WTC11 (cell line): ENCODE data around the gene TMEM179B. TPM values are rescaled to one million over a fixed set of nuclear protein-coding genes. Genes with fewer than 3 reads are reported as not detected.

Experiments used
- ATAC-seq: fragments of 200-7000 bp; cut with Tn5 transposase; 2 replicates; pipeline ENCODE4 v1.10.0; 2021; ENCODE audit warnings: mild to moderate bottlenecking, moderate library complexity
- CTCF ChIA-PET: fragments of 300-600 bp; sonication (Branson Sonifier 250); formaldehyde crosslinking; loops from one replicate; lab custom pipeline; 2021; ENCODE audit warnings: antibody characterized with exemption; lab: Charles Lee
- POLR2A ChIA-PET: fragments of 350-600 bp; sonication (Branson Sonifier 250); formaldehyde crosslinking; loops from one replicate; lab custom pipeline; 2021; ENCODE audit warnings: antibody characterized with exemption; lab: Charles Lee
- DNase-seq: peaks from one replicate; pipeline ENCODE4 v3.0.0; 2021; ENCODE audit warnings: low spot score
- H3K27ac Mint-ChIP-seq: 2 replicates; pipeline ENCODE4 v1.8.0; 2021; ENCODE audit warnings: mixed read lengths
- H3K27me3 Mint-ChIP-seq: 2 replicates; pipeline ENCODE4 v1.8.0; 2021; ENCODE audit warnings: low read depth, mild to moderate bottlenecking, moderate library complexity, mixed read lengths
- H3K36me3 Mint-ChIP-seq: 2 replicates; pipeline ENCODE4 v1.8.0; 2021; ENCODE audit warnings: mixed read lengths
- H3K4me1 Mint-ChIP-seq: 2 replicates; pipeline ENCODE4 v1.8.0; 2022; ENCODE audit warnings: mixed read lengths
- H3K4me3 Mint-ChIP-seq: 2 replicates; pipeline ENCODE4 v1.8.0; 2021; ENCODE audit warnings: mild to moderate bottlenecking, moderate library complexity, mixed read lengths
- H3K9me3 Mint-ChIP-seq: 2 replicates; pipeline ENCODE4 v1.8.0; 2021; ENCODE audit warnings: mixed read lengths
- CBFB ChIP-seq: sonication (generic); formaldehyde crosslinking; IDR thresholded peaks from 2 replicates; pipeline ENCODE4 v1.8.1; 2022; ENCODE audit warnings: mild to moderate bottlenecking, low read depth, missing genetic modification reagents
- CREB1 ChIP-seq: sonication (generic); formaldehyde crosslinking; IDR thresholded peaks from 2 replicates; pipeline ENCODE4 v1.8.0; 2023; ENCODE audit warnings: mild to moderate bottlenecking, missing genetic modification reagents
- EMX1 ChIP-seq: fragments of 250-450 bp; sonication (Bioruptor Pico); IDR thresholded peaks from 2 replicates; pipeline ENCODE4 v1.8.0; 2021; ENCODE audit warnings: mild to moderate bottlenecking
- ETV6 ChIP-seq: sonication (generic); formaldehyde crosslinking; IDR thresholded peaks from 2 replicates; pipeline ENCODE4 v1.8.1; 2022; ENCODE audit warnings: mild to moderate bottlenecking, missing genetic modification reagents
- GABPB1 ChIP-seq: sonication (generic); formaldehyde crosslinking; IDR thresholded peaks from 2 replicates; pipeline ENCODE4 v1.8.1; 2023; ENCODE audit warnings: mild to moderate bottlenecking, missing genetic modification reagents
- MXD4 ChIP-seq: fragments of 250-450 bp; sonication (Bioruptor Pico); IDR thresholded peaks from 2 replicates; pipeline ENCODE4 v1.8.0; 2021; ENCODE audit warnings: mild to moderate bottlenecking, moderate library complexity, borderline replicate concordance
- NFE2L1 ChIP-seq: sonication (generic); formaldehyde crosslinking; IDR thresholded peaks from 2 replicates; pipeline ENCODE4 v1.8.1; 2023; ENCODE audit warnings: missing genetic modification reagents
- SOX15 ChIP-seq: fragments of 250-450 bp; sonication (Bioruptor Pico); IDR thresholded peaks from 2 replicates; pipeline ENCODE4 v1.9.0; 2021; ENCODE audit warnings: mild to moderate bottlenecking
- SP1 ChIP-seq: sonication (generic); formaldehyde crosslinking; conservative IDR thresholded peaks from 2 replicates; pipeline ENCODE4 v1.8.1; 2022; ENCODE audit warnings: missing genetic modification reagents
- TEAD4 ChIP-seq: sonication (generic); formaldehyde crosslinking; IDR thresholded peaks from 2 replicates; pipeline ENCODE4 v1.8.0; 2022; ENCODE audit warnings: mild to moderate bottlenecking, missing genetic modification reagents
- ZNF121 ChIP-seq: sonication (generic); formaldehyde crosslinking; IDR thresholded peaks from 2 replicates; pipeline ENCODE4 v1.8.0; 2023; ENCODE audit warnings: missing genetic modification reagents
- ZNF317 ChIP-seq: sonication (generic); formaldehyde crosslinking; IDR thresholded peaks from 2 replicates; pipeline ENCODE4 v1.8.1; 2023; ENCODE audit warnings: low read depth, mild to moderate bottlenecking, moderate library complexity, missing genetic modification reagents, borderline replicate concordance
- ZNF416 ChIP-seq: fragments of 250-450 bp; sonication (Bioruptor Pico); IDR thresholded peaks from 2 replicates; pipeline ENCODE4 v1.9.0; 2021; ENCODE audit warnings: mild to moderate bottlenecking, inconsistent platforms
- total RNA-seq: library from RNA; stranded (reverse); gene quantifications from 3 replicates; pipeline ENCODE4 v1.2.3, GENCODE V29; 2021
- TF ChIP-seq, protein P1 (sequence below): fragments of 250-450 bp; sonication (Bioruptor Pico); IDR thresholded peaks from 2 replicates; pipeline ENCODE4 v1.9.0; 2021; ENCODE audit warnings: mild to moderate bottlenecking, borderline replicate concordance
- TF ChIP-seq, protein P2 (sequence below): fragments of 250-450 bp; sonication (Bioruptor Pico); IDR thresholded peaks from 2 replicates; pipeline ENCODE4 v2.1.2; 2022; ENCODE audit warnings: mild to moderate bottlenecking, moderate library complexity
- TF ChIP-seq, protein P3 (sequence below): sonication (generic); formaldehyde crosslinking; IDR thresholded peaks from 2 replicates; pipeline ENCODE4 v1.8.0; 2022; ENCODE audit warnings: mild to moderate bottlenecking, missing genetic modification reagents
- TF ChIP-seq, protein P4 (sequence below): sonication (generic); formaldehyde crosslinking; IDR thresholded peaks from 2 replicates; pipeline ENCODE4 v1.8.0; 2022; ENCODE audit warnings: missing genetic modification reagents
- TF ChIP-seq, protein P5 (sequence below): fragments of 250-450 bp; sonication (Bioruptor Pico); IDR thresholded peaks from 2 replicates; pipeline ENCODE4 v1.9.0; 2021; ENCODE audit warnings: mild to moderate bottlenecking
- TF ChIP-seq, protein P6 (sequence below): fragments of 250-450 bp; sonication (Bioruptor Pico); IDR thresholded peaks from 2 replicates; pipeline ENCODE4 v1.9.0; 2021; ENCODE audit warnings: mild to moderate bottlenecking

The TMEM179B gene
- total RNA-seq, 1 experiment from 2014 or later = 21.4 TPM

DNA sequence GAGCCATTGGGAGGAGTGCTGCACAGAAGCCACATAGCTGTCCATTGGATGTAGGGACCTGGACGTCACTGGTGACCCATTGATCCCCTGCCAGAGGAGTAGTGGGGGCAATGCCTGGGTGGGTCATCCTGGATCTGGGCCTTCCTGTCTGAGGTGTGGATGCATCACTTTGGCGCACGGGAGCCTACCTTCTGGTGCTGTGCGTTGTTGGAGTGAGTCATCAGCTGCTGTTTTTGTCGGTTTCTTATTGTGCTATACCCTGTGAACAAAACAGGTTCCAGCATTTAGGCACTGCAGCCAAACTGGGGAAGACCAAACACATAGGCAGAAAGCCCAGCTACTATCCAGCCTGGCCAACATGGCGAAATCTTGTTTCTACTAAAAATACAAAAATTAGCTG is 12.8 kb upstream of the TMEM179B start (continued):
- TF ChIP-seq, protein P1, sequence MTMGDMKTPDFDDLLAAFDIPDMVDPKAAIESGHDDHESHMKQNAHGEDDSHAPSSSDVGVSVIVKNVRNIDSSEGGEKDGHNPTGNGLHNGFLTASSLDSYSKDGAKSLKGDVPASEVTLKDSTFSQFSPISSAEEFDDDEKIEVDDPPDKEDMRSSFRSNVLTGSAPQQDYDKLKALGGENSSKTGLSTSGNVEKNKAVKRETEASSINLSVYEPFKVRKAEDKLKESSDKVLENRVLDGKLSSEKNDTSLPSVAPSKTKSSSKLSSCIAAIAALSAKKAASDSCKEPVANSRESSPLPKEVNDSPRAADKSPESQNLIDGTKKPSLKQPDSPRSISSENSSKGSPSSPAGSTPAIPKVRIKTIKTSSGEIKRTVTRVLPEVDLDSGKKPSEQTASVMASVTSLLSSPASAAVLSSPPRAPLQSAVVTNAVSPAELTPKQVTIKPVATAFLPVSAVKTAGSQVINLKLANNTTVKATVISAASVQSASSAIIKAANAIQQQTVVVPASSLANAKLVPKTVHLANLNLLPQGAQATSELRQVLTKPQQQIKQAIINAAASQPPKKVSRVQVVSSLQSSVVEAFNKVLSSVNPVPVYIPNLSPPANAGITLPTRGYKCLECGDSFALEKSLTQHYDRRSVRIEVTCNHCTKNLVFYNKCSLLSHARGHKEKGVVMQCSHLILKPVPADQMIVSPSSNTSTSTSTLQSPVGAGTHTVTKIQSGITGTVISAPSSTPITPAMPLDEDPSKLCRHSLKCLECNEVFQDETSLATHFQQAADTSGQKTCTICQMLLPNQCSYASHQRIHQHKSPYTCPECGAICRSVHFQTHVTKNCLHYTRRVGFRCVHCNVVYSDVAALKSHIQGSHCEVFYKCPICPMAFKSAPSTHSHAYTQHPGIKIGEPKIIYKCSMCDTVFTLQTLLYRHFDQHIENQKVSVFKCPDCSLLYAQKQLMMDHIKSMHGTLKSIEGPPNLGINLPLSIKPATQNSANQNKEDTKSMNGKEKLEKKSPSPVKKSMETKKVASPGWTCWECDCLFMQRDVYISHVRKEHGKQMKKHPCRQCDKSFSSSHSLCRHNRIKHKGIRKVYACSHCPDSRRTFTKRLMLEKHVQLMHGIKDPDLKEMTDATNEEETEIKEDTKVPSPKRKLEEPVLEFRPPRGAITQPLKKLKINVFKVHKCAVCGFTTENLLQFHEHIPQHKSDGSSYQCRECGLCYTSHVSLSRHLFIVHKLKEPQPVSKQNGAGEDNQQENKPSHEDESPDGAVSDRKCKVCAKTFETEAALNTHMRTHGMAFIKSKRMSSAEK (CRISPR knock-in tag) = no peak
- no peak for TF ChIP-seq GABPB1
- TF ChIP-seq, protein P2, sequence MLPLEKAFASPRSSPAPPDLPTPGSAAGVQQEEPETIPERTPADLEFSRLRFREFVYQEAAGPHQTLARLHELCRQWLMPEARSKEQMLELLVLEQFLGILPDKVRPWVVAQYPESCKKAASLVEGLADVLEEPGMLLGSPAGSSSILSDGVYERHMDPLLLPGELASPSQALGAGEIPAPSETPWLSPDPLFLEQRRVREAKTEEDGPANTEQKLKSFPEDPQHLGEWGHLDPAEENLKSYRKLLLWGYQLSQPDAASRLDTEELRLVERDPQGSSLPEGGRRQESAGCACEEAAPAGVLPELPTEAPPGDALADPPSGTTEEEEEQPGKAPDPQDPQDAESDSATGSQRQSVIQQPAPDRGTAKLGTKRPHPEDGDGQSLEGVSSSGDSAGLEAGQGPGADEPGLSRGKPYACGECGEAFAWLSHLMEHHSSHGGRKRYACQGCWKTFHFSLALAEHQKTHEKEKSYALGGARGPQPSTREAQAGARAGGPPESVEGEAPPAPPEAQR (CRISPR knock-in tag) = no peak
- no peak for TF ChIP-seq TEAD4
- TF ChIP-seq, all 79 proteins: peak for 0

DNA sequence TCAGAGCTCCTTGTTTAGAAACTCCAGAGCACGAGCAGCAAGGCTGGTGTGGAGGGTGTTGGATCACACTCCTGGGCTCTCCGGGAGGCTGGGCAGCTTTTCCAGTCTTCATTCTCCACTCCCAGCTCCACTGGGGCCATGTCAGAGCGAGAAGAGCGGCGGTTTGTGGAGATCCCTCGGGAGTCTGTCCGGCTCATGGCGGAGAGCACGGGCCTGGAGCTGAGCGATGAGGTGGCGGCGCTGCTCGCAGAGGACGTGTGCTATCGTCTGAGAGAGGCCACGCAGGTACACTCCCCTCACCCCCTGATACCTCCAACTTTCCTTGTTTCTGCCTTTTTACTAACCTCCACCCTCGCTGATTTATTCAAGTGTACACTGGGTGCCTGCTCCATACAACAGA is 11.6 kb upstream of the TMEM179B start:
- Mint-ChIP-seq H3K36me3 (peaks cover 44% of the 10 kb centered on the region), H3K4me3 (no peak overlapping the region), H3K27ac (peak overlapping the region; percentile 82; the same call in 1 of the 2 replicates)
- TF ChIP-seq ZNF121 (no peak), ETV6 (CRISPR knock-in tag) (no peak), CBFB (CRISPR knock-in tag) (no peak)
- TF ChIP-seq, protein P3, sequence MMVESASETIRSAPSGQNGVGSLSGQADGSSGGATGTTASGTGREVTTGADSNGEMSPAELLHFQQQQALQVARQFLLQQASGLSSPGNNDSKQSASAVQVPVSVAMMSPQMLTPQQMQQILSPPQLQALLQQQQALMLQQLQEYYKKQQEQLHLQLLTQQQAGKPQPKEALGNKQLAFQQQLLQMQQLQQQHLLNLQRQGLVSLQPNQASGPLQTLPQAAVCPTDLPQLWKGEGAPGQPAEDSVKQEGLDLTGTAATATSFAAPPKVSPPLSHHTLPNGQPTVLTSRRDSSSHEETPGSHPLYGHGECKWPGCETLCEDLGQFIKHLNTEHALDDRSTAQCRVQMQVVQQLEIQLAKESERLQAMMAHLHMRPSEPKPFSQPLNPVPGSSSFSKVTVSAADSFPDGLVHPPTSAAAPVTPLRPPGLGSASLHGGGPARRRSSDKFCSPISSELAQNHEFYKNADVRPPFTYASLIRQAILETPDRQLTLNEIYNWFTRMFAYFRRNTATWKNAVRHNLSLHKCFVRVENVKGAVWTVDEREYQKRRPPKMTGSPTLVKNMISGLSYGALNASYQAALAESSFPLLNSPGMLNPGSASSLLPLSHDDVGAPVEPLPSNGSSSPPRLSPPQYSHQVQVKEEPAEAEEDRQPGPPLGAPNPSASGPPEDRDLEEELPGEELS (CRISPR knock-in tag) = no peak
- TF ChIP-seq, protein P4, sequence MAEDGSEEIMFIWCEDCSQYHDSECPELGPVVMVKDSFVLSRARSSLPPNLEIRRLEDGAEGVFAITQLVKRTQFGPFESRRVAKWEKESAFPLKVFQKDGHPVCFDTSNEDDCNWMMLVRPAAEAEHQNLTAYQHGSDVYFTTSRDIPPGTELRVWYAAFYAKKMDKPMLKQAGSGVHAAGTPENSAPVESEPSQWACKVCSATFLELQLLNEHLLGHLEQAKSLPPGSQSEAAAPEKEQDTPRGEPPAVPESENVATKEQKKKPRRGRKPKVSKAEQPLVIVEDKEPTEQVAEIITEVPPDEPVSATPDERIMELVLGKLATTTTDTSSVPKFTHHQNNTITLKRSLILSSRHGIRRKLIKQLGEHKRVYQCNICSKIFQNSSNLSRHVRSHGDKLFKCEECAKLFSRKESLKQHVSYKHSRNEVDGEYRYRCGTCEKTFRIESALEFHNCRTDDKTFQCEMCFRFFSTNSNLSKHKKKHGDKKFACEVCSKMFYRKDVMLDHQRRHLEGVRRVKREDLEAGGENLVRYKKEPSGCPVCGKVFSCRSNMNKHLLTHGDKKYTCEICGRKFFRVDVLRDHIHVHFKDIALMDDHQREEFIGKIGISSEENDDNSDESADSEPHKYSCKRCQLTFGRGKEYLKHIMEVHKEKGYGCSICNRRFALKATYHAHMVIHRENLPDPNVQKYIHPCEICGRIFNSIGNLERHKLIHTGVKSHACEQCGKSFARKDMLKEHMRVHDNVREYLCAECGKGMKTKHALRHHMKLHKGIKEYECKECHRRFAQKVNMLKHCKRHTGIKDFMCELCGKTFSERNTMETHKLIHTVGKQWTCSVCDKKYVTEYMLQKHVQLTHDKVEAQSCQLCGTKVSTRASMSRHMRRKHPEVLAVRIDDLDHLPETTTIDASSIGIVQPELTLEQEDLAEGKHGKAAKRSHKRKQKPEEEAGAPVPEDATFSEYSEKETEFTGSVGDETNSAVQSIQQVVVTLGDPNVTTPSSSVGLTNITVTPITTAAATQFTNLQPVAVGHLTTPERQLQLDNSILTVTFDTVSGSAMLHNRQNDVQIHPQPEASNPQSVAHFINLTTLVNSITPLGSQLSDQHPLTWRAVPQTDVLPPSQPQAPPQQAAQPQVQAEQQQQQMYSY (CRISPR knock-in tag) = no peak
- TF ChIP-seq, all 79 proteins: peak for 0
- ChIA-PET CTCF (interaction anchor here (1.2 to 11.6 kb wide), 2 partner anchors 11 to 86 kb away, joined by 3 to 121 read pairs; partner anchors contain the start of gene TMEM179B), POLR2A (interaction anchor here (0.6 kb wide), 1 partner anchor 30 kb away, joined by 5 read pairs; no protein-coding TSS in a partner anchor)
- no peak for ATAC-seq
- Mint-ChIP-seq H3K9me3 (no peaks in the 10 kb centered on the region), H3K4me1 (peaks cover under 1% of the 10 kb centered on the region; the same call in 1 of the 2 replicates), H3K27me3 (no peaks in the 10 kb centered on the region)
- DNase-seq = no peak

DNA sequence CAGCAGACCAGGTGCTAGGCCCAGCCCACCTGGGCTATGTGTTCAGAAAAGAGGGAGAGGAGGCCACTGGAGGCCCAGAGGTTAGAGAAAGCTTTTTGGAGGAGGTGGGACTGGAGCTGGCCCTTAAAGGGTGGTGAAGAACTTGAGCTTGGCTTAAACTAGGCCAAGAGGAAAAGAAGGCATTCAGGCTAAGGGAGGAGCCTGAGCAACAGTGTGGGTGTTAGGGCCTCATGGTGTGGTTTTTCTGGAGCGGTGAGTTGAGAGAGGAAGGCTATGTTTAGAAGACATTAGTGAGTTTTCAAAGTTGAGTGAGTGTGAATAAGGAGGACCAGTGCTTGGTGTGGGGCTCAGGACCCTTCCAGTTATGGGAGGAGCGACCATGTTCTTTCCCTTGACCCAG is 9.8 kb upstream of the TMEM179B start:
- DNase-seq (no peak), ATAC-seq (no peak)
- Mint-ChIP-seq H3K4me1 (no peaks in the 10 kb centered on the region), H3K4me3 (no peak overlapping the region), H3K27me3 (no peaks in the 10 kb centered on the region), H3K27ac (peak overlapping the region; percentile 52; the same call in 1 of the 2 replicates), H3K9me3 (no peaks in the 10 kb centered on the region), H3K36me3 (peaks cover 52% of the 10 kb centered on the region)
- ChIA-PET CTCF (interaction anchor here (11.6 kb wide), 1 partner anchor 9 kb away, joined by 121 read pairs; the partner anchor contains the start of gene TMEM179B), POLR2A (no interaction called here)
- TF ChIP-seq SP1 (CRISPR knock-in tag) (no peak), ZNF416 (no peak), CBFB (CRISPR knock-in tag) (no peak), NFE2L1 (no peak), EMX1 (CRISPR knock-in tag) (no peak), SOX15 (CRISPR knock-in tag) (no peak), ZNF317 (no peak), MXD4 (CRISPR knock-in tag) (no peak), CREB1 (no peak)
- TF ChIP-seq, protein P5, sequence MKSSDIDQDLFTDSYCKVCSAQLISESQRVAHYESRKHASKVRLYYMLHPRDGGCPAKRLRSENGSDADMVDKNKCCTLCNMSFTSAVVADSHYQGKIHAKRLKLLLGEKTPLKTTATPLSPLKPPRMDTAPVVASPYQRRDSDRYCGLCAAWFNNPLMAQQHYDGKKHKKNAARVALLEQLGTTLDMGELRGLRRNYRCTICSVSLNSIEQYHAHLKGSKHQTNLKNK (CRISPR knock-in tag) = no peak
- TF ChIP-seq, protein P6, sequence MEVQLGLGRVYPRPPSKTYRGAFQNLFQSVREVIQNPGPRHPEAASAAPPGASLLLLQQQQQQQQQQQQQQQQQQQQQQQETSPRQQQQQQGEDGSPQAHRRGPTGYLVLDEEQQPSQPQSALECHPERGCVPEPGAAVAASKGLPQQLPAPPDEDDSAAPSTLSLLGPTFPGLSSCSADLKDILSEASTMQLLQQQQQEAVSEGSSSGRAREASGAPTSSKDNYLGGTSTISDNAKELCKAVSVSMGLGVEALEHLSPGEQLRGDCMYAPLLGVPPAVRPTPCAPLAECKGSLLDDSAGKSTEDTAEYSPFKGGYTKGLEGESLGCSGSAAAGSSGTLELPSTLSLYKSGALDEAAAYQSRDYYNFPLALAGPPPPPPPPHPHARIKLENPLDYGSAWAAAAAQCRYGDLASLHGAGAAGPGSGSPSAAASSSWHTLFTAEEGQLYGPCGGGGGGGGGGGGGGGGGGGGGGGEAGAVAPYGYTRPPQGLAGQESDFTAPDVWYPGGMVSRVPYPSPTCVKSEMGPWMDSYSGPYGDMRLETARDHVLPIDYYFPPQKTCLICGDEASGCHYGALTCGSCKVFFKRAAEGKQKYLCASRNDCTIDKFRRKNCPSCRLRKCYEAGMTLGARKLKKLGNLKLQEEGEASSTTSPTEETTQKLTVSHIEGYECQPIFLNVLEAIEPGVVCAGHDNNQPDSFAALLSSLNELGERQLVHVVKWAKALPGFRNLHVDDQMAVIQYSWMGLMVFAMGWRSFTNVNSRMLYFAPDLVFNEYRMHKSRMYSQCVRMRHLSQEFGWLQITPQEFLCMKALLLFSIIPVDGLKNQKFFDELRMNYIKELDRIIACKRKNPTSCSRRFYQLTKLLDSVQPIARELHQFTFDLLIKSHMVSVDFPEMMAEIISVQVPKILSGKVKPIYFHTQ (CRISPR knock-in tag) = no peak
